DMS153 (cell line): ENCODE data around the gene ACSF3.

Experiments used
- DNase-seq: peaks from one replicate; lab custom pipeline; 2025; lab: John Stamatoyannopoulos, UW

Gene ACSF3

GRCh38 chr16:89095491-89095951, 1.9 kb downstream of the ACSF3 start:
- peak; percentile 70 for DNase-seq

- DNase-seq: no peak
Measured at GRCh38 chr16:89096042-89096717, 2.5 kb downstream of the ACSF3 start.

- no peak for DNase-seq
Measured at GRCh38 chr16:89096768-89097391, 3.2 kb downstream of the ACSF3 start.

- DNase-seq: no peak
Measured at GRCh38 chr16:89097392-89097772, 3.7 kb downstream of the ACSF3 start.

GRCh38 chr16:89098767-89099430, 5.2 kb downstream of the ACSF3 start:
- DNase-seq: no peak

GRCh38 chr16:89099905-89100304, 6.3 kb downstream of the ACSF3 start:
- DNase-seq: no peak

- DNase-seq: no peak
Measured at GRCh38 chr16:89100601-89101302, 7.1 kb downstream of the ACSF3 start.

- no peak for DNase-seq
Measured at GRCh38 chr16:89101303-89102040, 7.8 kb downstream of the ACSF3 start.

- DNase-seq: no peak
Measured at GRCh38 chr16:89102041-89102471, 8.4 kb downstream of the ACSF3 start.

GRCh38 chr16:89102481-89103073, 8.9 kb downstream of the ACSF3 start:
- no peak for DNase-seq

GRCh38 chr16:89103156-89103555, 9.5 kb downstream of the ACSF3 start:
- DNase-seq: no peak

- DNase-seq: no peak
Measured at GRCh38 chr16:89103781-89104180, 10.1 kb downstream of the ACSF3 start.

- DNase-seq: no peak
Measured at GRCh38 chr16:89104303-89104702, 10.7 kb downstream of the ACSF3 start.

GRCh38 chr16:89104930-89105571, 11.4 kb downstream of the ACSF3 start:
- no peak for DNase-seq

GRCh38 chr16:89105599-89106151, 12.0 kb downstream of the ACSF3 start:
- no peak for DNase-seq

- DNase-seq: no peak
Measured at GRCh38 chr16:89106533-89107202, 13.0 kb downstream of the ACSF3 start.

- no peak for DNase-seq
Measured at GRCh38 chr16:89107203-89107582, 13.5 kb downstream of the ACSF3 start.

GRCh38 chr16:89108416-89108815, 14.8 kb downstream of the ACSF3 start:
- no peak for DNase-seq

- no peak for DNase-seq
Measured at GRCh38 chr16:89110641-89111040, 17.0 kb downstream of the ACSF3 start.

GRCh38 chr16:89111263-89111662, 17.6 kb downstream of the ACSF3 start:
- no peak for DNase-seq
